IPS-18c (cell line): ENCODE data around the gene KCNS3.
"Not testable (repeated sequence)": the region's sequence is repeated elsewhere in the genome, so short reads cannot be mapped to it uniquely, and the experiment has no call there.

ENCODE experiments used
- H3K4me3 ChIP-seq: 2 replicates; pipeline ENCODE4 v1.7.0; 2013; ENCODE audit warnings: low read depth, mild to moderate bottlenecking, low read length, moderate library complexity; ENCODE audit not compliant: insufficient read depth
- H3K9me3 ChIP-seq: one replicate; pipeline ENCODE4 v1.6.1; 2013; ENCODE audit warnings: mild to moderate bottlenecking, low read length, moderate library complexity; ENCODE audit not compliant: control insufficient read depth, insufficient read depth

KCNS3 gene

DNA sequence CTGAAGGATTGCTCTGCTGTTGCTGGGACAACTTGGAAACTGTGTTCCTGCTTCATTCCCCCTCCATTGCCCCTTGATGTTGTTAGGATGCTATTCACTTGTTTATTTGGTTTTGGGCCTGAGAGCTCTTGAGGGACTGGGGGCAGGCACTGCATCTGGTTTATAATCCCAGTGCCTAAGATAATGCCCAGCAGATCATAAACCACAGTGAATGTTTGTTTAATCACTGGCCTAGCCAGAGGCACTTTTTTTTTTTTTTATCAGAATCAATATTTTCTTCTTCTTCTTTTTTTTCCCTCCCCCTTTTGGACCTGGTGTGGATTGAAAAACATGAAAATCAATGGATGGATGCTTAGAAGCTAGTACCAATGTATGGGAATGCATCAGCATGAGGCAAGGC is 38.1 kb downstream of the KCNS3 start:
- Histone ChIP-seq H3K9me3 (peaks cover 3% of the 10 kb centered on the region), H3K4me3 (no peak overlapping the region)

GRCh38 chr2:17918789-17919188 is 40.3 kb downstream of the KCNS3 start:
- Histone ChIP-seq H3K9me3 (peaks cover 3% of the 10 kb centered on the region), H3K4me3 (no peak overlapping the region)

DNA sequence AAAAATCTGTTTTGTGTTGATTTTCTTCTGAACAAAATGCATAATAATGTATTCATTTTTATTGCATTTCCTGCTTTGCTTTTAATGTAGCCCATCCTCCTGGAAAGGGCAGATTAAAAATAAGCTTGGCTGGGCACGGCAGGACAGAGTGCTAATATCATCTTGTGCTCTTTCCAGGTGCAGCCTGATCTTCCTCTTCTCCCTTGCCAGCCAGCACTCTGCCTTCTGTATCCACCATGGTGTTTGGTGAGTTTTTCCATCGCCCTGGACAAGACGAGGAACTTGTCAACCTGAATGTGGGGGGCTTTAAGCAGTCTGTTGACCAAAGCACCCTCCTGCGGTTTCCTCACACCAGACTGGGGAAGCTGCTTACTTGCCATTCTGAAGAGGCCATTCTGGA is 52.3 kb downstream of the KCNS3 start:
- H3K9me3 ChIP-seq: peaks cover 2% of the 10 kb centered on the region
- no peak overlapping the region for H3K4me3 ChIP-seq

DNA sequence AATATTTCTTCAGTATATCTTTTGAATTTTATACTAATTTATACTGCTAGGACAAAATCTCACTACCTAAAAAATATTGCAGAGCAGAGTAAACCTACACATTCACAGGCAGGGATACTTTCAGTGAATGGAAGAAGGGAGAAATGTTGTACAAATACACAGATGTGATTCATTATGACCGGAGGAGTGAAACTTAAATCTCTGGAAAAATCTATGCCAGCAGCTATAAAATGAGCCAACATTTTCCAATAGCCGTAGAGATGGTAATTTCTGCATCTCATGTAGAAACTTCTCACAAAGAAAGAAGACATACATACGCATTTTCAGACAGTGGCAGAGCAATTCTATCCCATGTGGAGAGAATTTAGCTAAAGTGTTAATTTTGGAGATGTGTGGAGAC is 54.8 kb downstream of the KCNS3 start:
- no peak overlapping the region for H3K4me3 ChIP-seq

DNA sequence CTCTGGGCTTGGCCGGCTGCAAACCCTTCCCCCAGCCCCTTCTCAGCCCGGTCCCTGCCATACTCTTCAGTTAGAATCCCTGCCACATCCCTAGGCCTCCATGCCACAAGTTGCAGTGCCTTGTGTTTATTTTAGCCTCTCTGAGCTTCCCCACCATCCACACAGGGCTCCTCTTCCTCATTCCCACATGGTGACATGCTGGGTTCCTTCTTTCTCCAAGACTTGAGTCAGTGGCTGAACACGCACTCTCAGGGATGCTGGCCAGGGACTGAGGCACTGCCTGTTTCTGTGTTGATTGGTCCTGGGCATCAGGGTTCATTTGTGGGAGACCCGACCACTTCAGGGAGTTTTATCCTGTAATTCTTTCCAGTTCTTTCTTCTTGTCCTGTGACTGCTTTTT is 56.3 kb downstream of the KCNS3 start:
- H3K4me3 ChIP-seq: no peak overlapping the region

More for the DNA sequence above, 54.8 kb downstream of the KCNS3 start:
- no peaks in the 10 kb centered on the region for H3K9me3 ChIP-seq

GRCh38 chr2:17935242-17935885 is 56.9 kb downstream of the KCNS3 start:
- H3K4me3 ChIP-seq: no peak overlapping the region
- H3K9me3 ChIP-seq: no peaks in the 10 kb centered on the region

More for the DNA sequence above, 56.3 kb downstream of the KCNS3 start:
- H3K9me3 ChIP-seq: no peaks in the 10 kb centered on the region

- Histone ChIP-seq H3K9me3 (no peaks in the 10 kb centered on the region), H3K4me3 (no peak overlapping the region)
Measured at GRCh38 chr2:17936599-17936998, 58.1 kb downstream of the KCNS3 start.

DNA sequence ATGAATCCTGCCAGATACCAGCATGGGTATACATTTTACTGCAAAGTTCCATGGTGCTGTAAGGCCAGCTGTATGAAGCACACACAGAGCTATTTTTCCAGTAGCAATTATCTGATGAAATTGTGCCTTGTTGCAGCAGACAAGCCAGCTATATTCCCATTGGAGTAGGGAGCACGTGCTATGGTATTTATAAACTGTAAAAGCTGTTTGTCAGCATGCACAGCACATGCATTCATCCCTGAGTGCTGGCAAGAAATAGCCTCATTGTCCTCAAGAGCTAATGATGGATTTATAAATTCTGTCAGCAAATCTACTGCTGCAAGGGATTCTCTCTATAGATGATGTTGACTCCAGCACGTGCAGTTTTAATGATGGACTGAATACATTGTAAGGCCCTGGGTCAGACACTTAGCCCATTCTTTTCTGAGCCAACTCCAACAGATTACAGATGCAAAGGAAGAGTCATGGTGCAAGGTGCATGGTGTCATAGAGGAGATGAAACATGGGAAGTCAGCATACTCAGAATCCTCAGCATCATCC is 61.7 kb downstream of the KCNS3 start:
- H3K4me3 ChIP-seq: no peak overlapping the region
- H3K9me3 ChIP-seq: no peaks in the 10 kb centered on the region

DNA sequence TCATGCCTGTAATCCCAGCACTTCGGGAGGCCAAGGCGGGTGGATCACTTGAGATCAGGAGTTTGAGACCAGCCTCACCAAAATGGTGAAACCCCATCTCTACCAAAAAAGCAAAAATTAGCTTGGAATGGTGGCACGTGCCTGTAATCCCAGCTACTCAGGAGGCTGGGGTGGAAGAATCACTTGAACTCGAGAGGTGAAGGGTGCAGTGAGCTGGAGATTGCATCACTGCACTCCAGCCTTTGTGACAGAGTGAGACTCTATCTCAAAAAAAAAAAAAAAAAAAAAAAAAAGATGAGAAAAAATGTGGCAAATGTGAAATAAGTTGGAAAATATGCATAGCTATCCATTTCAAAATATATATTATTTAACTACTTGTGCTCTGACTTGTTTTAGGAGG is 65.0 kb downstream of the KCNS3 start:
- H3K9me3 ChIP-seq: no peaks in the 10 kb centered on the region
- H3K4me3 ChIP-seq: no peak overlapping the region

GRCh38 chr2:17947113-17947512 is 68.6 kb downstream of the KCNS3 start:
- H3K4me3 ChIP-seq: no peak overlapping the region
- no peaks in the 10 kb centered on the region for H3K9me3 ChIP-seq

- H3K4me3 ChIP-seq: no peak overlapping the region
Measured at GRCh38 chr2:17950006-17950405, 71.5 kb downstream of the KCNS3 start.

DNA sequence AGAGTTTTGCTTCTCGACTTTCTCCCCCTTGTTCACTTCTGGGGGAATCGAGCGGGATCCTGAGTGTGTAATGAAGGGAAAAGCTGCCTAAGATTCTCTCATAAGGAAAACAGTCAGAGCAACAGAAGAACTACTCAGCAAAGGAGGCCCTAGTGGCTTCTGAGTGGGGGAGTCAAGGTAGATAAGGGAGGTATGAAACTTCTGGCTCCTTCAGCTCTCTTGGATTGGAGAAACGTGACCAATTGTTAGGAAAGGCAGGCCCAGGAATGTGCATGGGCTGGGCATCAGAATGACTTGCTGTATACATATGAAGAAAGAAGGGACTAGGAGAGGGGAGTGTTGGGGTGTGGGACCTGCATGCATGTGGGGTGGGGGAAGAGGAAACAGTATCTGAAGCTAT is 73.1 kb downstream of the KCNS3 start:
- Histone ChIP-seq H3K9me3 (no peaks in the 10 kb centered on the region), H3K4me3 (no peak overlapping the region)

More at GRCh38 chr2:17950006-17950405, 71.5 kb downstream of the KCNS3 start:
- no peaks in the 10 kb centered on the region for H3K9me3 ChIP-seq

DNA sequence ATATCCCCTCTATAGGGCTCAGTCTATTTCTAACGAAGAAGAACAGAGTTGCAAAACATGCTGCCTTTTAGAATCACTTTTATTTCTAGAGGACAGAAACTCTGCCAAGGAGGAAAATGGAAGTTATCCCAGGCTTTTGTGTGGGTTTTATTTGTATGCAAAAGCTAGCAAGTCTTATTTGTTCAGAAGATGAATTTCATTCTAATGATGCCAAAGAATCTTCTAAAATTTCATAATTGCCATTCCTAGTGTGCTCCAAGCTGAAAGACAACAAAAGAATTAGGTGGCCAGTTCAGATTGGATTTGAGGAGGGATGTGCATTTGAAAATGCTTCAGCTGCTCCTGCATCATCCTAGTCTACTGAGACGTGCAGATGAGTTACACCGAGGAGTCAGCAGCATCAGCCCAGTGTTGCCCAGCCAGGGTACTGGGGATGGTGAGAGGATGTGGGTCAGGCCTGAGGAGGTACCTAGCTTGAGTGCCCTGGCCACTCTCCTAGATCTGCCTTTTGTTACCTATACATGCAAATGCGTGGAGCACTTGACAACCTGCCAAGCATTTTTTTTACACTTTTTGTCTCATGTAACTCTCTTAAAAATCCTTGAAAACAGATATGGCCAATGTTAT is 80.1 kb downstream of the KCNS3 start:
- Histone ChIP-seq H3K9me3 (no peaks in the 10 kb centered on the region), H3K4me3 (no peak overlapping the region)

DNA sequence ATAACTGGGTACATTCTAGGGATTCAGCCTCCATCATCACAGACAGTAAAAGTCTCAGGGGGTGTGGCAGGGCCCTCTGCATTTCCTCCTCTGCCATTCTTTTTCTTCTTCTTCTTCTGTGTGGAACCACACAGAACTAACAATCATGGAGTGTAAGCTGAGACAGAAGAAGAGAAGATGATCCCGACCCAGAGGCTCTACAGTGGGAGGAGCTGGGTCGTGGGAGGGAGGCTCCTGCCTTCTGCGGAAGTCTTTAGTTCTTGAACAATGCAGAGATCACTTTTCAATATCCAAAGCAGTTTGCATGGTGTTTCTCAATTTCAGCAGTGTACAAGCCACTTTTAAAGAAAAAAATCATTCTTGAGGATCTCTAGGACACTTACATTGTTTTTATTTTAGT is 80.9 kb downstream of the KCNS3 start:
- no peak overlapping the region for H3K4me3 ChIP-seq
- H3K9me3 ChIP-seq: no peaks in the 10 kb centered on the region

DNA sequence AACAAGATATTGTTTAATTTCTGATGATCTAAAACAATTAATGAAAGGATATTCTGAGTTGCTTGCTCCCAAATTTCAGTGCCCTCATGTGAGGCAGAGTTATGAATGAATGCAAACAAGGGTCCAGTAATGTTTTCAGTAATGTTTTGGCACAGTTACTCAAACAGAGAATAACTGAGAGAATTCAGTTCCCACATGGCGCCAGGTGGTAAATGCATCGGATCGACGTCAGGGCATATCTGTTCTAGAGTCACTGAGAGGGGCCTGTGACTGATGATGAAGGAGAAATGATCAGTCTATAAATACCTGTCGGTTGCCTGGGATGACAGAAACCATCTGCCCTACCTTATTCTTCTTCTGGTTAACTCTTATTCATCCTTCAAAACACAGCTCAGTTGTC is 81.4 kb downstream of the KCNS3 start:
- no peak overlapping the region for H3K4me3 ChIP-seq
- no peaks in the 10 kb centered on the region for H3K9me3 ChIP-seq

DNA sequence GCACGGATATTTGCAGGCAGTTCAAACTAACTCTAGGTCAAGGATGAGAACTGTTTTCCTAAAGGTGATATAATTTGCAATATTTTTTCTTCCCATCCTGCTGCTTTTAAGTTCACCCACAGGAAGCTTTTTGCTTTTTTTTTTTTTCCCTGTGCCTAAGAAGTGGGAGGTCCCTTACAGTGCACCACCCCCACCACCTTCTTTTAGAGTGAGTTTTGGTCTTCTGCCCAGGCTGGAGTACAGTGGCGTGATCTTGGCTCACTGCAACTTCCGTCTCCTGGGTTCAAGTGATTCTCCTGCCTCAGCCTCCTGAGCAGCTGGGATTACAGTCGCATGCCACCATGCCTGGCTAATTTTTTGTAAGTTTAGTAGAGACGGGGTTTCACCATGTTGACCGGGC is 82.5 kb downstream of the KCNS3 start:
- Histone ChIP-seq H3K9me3 (no peaks in the 10 kb centered on the region), H3K4me3 (no peak overlapping the region)

GRCh38 chr2:17961789-17962188 is 83.3 kb downstream of the KCNS3 start:
- H3K4me3 ChIP-seq: no peak overlapping the region
- no peaks in the 10 kb centered on the region for H3K9me3 ChIP-seq

GRCh38 chr2:17962876-17963275 is 84.4 kb downstream of the KCNS3 start:
- Histone ChIP-seq H3K4me3 (no peak overlapping the region), H3K9me3 (no peaks in the 10 kb centered on the region)

DNA sequence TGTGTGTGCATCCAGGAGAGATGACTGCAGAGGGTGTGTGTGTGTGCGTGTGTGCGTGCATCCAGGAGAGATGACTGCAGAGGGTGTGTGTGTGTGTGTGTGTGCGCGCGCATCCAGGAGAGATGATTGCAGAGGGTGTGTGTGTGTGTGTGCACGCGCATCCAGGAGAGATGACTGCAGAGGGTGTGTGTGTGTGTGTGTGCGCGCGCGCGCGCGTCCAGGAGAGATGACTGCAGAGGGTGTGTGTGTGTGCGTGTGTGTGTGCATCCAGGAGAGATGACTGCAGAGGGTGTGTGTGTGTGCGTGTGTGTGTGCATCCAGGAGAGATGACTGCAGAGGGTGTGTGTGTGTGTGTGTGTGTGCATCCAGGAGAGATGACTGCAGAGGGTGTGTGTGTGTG is 85.1 kb downstream of the KCNS3 start:
- H3K4me3 ChIP-seq, H3K9me3 ChIP-seq: not testable (repeated sequence)
